HG03095 (cell line): ENCODE measurements around the gene PITPNC1.
"Not testable (repeated sequence)": the region's sequence is repeated elsewhere in the genome, so short reads cannot be mapped to it uniquely, and the experiment has no call there.

Experiments
- ATAC-seq: cut with Tn5 transposase; IDR thresholded peaks from one replicate; pipeline ENCODE4 v1.9.1; 2021; ENCODE audit warnings: moderate library complexity; ENCODE audit not compliant: unreplicated experiment

Gene PITPNC1

DNA sequence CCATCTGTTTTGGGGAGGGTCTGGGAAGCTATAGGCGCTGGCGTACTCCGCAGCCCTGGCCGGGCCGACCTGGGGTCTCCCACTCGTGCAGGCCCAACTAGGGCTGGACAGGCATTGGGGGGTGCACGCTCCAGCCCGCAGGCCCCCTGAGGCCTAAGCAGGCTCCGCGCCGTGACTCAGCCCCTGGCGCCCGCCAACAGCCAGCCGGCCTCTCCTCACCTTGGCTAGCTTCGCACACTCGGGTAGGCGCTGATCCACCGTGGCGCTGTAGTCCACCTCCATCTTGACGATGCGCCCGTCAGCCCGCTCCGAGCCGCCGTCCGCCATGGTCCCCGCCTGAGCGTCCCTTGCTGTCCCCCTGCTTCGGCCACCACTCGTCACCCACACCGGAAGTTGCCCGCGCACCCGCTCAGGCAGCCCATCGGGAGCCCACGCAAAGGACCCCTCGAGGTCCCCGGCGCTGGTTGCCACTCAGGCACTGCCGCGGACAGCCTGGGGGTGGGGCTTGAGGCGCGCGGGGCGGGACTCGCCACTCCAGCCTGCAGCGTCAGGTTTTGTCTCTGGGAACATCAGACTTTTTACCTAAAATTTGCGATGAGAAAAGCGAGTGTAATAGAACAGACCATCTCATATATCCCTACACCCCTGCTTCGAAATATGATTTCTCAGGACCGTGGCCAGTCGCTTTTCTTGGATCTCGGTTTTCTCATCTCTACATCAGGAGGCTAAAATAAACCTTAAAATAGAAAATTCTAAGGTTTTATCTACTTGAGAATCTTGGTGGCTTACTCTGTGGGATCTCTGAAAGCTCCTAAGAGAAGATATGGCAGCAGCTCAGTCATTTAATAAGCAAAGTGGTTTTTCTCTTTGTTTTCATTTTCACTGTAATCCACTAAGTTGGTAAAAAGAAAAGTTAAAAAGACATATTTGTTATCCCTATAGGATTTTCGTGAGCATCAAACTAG, 10.6 kb upstream of the PITPNC1 start, which contains the start of gene PSMD12:
Gene PSMD12, minus strand, starts transcription at position 385 of the 965 bp plus-strand sequence. Its CDS starts 58 bp downstream, at position 327.
- ATAC-seq: peak; percentile 87

DNA sequence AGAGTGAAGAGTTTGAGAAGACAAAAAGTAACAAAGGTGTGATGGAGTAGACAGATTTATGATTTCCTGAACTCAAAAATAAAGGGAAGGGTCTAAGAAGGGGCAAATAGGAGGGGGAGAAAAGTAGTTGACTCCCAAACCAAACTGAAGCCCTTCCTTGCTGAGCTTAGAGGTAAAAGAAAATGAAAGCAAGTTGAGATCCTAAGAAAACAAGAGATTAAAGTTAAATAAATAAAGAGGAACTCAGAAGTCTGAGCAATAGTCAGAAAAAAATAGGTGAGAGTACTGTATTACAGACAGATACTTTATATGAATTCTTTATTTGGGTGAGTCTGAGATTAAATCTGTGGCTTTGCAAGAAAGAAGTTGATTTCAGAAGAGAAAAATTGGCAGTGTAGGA, 7.4 kb upstream of the PITPNC1 start:
- no peak for ATAC-seq

DNA sequence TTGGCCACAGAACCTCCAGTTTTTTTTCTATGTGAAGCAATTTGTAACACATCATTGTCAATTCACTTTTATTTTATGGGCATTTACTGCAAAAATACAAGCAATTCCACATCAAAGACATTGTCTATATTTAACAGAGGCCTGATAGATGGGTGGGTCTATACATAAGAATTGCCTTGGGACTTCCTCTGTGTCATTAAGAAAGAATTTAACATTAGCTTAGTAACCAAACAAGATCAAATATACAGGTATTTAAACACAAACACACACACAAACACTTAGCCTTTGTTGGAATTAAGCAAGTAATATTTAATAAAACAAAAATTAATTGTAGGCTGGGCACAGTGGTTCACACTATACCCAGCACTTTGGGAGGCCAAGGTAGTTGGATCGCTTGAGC, 4.3 kb upstream of the PITPNC1 start:
- ATAC-seq: no peak

DNA sequence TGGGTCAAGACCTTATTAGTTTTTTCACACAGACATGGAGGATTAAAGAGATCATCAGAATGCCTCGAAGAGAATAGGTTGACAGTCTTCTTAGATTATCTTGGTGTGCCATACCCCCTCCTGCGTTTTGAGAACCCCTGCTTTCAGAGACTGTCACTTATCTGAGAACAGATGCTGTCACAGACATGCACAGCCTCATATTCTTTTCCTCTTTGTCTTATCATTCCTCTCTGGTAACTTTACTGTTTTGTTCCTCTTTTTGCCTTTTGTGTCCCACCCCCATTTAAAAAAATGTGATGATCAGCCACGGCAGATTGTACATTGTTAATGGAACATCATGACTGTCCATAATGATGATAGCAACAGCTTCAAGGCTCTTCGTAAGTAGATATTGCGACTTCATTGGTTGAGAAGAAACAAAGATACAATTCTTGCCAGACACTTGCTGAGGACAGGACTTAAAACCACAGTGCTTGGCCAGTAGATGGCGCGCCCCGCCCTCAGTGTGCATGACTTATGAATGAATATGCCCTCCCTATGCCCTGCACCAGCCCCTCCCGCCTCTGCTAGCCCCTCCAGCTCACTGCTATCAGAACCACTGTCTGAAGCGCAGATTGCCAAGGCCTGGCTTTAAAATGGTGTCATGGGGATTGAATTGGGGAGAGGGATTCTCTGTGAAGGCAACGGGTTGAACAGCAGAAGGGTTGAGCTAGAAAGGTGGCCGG, 2.6 kb upstream of the PITPNC1 start:
- no peak for ATAC-seq

DNA sequence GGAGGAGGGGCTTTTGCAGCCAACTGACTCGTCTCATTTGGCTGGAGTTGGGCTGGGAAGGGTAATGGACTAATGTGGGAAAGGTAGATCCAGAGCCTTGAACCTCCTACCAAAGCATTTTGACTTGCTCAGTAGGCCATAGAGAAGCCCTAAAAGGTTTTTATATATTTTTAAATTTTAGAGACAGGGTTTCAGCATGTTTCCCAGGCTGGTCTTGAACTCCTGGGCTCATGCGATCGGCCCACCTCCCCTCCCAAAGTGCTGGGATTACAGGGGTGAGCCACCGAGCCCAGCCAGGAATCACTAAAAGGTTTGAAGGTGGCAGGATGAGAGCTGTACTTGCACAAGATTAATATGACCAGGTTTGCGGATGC, 2.0 kb upstream of the PITPNC1 start:
- ATAC-seq: no peak

DNA sequence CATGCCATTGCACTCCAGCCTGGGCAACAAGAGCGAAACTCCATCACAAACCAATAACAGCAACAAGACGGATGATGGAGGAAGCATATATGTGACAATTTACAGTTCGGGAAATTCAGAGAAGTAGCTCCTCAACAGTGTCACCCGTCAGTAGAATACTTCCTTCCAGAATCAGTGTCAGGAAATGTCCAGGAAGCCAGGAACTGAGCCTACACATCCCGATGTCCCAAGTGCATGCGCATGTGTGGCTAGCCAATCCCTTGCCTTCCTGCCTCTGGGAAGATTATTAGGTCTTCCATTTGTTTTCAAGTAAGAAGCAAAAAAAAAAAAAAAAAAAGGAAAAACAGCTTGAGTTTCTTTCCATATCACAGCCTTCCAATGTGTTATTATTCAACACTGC, 1.4 kb upstream of the PITPNC1 start:
- no peak for ATAC-seq

GRCh38 chr17:67376415-67376736, 705 bp upstream of the PITPNC1 start:
- ATAC-seq: no peak

GRCh38 chr17:67377488-67378453, 690 bp downstream of the PITPNC1 start:
- ATAC-seq: peak; percentile 18

DNA sequence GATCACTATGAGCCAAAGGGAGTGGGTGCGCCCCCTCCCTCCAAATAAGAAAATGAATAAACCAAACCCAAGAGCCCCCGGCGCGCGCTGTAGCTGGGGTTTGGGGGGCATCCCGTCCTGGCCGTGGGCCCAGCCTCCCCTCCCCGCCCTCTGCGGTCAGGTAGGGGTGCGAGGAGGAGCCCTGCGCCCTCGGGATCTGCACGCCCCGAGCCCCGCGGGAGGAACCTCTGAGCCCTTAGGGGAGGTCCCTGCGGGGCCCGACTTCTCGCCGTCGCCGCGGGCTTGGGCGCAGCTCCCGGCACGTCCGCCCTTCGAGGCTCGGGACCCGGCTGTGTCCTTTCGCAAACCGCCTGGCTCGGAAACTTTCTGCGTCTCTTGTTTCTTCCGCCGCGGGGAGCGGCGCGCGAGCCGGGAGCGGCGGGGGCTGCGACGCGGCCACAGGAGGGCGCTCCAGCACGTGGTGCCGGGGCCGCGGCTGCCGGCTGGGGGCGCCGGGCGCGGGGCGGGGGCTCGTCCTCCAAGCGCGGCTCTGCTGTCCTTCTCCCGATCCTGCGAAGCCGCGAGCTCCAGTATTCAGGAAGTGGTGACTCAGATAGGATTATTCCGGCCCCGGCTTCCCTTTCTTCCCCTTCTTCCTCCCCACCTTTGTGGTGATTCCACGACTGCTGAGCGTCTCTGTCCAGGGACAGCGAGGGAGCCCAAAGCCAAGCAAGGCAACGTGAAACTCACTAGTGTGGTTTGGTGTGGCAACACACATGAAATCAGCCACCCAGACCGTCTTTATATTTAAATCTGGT, 1.6 kb downstream of the PITPNC1 start:
- ATAC-seq: peak; percentile 39

GRCh38 chr17:67379251-67379630, 2.2 kb downstream of the PITPNC1 start:
- no peak for ATAC-seq

DNA sequence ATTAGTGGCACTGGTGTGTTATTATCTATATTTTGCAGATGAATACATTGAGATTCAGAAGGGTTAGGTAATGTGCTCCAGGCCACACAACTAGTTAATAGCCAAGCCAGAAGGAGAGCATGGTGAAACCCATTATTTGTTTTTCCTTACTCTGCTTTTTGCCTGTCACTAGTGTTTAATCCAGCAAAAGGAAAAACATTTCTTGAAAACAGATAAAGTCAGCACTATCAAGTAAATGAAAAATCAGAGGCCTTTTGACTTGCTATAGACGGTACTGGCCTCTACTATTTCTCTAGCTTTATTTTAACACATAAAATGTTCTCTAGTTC, 4.8 kb downstream of the PITPNC1 start:
- no peak for ATAC-seq

DNA sequence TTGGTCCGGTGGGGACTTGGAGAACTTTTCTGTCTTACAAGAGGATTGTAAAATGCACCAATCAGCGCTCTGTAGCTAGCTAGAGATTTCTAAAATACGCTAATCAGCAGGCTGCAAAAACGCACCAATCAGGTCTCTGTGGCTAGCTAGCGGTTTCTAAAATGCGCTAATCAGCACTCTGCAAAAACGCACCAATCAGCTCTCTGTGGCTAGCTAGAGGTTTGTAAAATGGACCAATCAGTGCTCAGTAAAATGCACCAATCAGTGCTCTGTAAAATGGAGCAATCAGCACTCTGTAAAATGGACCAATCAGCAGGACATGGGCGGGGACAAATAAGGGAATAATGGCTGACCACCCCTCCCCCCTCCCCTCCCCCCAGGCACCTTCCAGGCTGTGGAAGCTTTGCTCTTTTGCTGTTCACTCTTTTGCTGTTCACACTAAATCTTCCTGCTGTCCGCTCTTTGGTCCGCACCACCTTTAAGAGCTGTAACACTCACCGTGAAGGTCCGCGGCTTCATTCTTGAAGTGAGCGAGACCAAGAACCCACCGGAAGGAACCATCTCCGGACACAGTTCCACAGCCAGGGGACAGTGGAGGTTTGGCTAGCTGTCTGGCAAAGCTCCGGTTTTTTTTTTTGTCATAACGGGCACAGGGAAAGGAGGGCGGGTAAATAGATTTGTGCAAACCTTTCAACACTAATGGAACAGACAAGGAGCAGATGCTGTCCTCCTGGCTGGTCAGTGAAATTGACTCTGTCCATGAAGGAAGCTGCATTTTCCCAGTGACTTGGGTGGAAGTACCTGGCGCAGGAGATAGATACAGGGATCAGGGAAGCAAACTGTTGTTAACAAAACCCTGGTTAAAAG, 8.3 kb downstream of the PITPNC1 start:
- ATAC-seq: no peak

- no peak for ATAC-seq
These were observed 10.0 kb downstream of the PITPNC1 start for GRCh38 chr17:67386965-67387551.

GRCh38 chr17:67388536-67388935, 11.5 kb downstream of the PITPNC1 start:
- not testable (repeated sequence) for ATAC-seq

DNA sequence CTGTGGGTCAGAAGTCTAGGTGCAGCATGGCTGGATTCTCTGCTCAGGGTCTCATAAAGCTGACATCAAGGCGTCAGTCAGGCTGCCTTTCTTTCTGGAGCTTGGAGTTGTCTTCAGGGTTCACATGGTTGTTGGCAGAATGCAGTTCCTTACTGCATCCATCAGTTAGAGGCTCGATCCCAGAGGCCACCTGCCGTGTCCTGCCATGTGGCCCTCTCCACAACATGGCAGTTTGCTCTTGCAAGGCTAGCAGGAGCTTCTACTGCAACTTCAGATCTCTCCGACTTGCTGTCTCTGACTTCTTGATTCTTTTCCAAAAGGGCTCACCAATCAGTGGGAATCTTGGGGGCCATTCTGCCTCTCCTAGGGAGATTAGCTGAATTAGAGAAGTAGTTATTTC, 11.9 kb downstream of the PITPNC1 start:
- ATAC-seq: no peak

DNA sequence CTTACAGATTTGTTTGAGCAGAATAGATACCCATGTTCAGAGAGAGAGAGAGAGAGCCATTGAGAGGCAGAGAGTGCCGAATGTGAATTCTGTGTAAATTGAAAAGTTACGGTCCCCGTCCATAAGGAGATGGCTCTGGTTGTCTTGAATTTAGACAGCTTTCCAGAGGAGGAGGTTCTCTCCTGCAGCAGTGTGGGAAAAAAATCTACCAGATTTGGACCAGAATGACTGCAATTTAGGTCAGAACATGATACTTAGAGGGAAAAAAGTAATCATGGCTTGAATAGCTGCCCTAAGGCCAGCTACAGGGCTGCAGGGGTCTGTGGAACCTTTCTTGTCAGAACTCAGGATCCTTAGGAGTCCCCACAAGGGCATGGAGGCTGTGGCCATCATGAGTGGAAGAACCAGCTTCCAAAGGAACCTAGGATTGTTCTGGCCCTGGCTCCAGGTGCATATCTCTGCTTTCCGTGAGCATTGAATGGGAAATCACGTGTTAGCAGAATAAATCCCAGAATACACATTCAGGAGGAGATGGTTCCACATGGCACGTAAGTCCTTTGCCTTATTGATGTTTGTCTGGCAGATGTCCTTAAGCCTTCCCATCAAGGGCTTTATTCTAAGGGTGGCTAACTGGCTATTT, 13.0 kb downstream of the PITPNC1 start:
- ATAC-seq: no peak

DNA sequence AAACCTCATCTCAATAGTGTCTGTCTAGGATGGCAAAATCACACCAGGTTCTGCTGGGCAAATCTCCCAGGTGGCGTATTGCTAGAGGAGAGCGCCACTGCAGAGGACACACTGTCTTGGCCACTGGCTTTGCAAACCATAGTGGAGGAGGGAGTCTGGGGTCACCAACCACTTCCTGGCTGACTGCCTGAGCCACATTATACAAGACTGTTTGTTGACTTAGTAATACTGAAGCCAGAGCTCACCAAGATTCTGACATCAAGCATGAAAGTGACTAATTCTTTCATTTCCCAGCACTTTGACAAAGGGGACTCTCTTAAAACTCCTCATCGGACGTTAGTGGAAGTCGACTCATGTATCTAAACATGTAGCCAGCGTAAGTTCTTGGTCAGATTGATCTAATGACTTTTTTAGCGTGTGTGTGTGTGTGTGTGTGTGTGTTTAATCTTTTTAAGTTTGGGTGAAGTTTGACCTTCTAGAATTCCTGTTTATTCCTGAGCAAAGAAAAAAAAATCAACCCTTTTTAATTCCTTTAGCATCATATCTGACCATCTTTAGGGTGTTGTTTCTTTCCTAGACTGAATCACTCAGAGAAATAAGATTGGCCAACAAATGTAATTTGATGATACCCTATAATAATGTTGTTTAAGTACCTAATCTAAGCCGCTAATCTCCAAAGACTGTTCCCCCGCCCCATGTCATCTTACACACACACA, 13.7 kb downstream of the PITPNC1 start:
- peak; percentile 85 for ATAC-seq

- no peak for ATAC-seq
These were observed 15.0 kb downstream of the PITPNC1 start for GRCh38 chr17:67392111-67392510.
